ENCODE data around the gene TCP1.
"Not testable (repeated sequence)": the region's sequence is repeated elsewhere in the genome, so short reads cannot be mapped to it uniquely, and the experiment has no call there.

The TCP1 gene

DNA sequence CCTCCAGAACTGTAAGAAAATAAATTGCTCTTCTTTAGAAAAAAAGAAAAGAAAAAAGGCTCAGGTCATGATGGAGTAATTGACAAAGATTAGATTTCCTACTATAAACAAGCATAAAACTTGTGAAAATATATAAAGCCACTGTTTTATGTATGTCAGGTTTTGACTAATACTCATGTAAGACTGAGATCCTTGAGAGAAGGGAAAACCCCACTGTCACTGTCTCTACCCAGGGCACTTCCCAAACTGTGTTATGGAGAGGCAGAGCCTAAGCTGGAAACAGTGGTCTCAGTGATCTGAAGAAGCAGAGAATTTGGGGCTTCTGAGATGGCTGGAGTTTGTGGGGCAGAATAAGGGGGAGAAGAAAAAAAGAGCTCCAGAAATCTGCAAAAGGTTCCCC is 19.9 kb downstream of the TCP1 start:
- DNase-seq = no peak

DNA sequence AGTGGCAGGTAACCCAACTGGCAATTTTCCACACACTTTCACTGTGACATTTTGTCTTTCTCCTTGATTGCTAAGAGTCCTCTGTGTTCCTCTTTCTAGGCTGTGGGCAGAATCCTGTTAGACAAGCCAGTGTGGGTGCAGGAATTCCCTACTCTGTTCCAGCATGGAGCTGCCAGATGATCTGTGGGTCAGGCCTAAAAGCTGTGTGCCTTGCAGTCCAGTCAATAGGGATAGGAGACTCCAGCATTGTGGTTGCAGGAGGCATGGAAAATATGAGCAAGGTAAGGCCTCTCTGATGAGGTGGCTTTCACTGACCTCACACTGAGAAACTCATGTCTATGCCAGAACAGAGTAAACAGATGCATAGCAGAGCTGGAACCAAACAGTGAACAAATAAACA is 22.5 kb downstream of the TCP1 start:
- no peak for DNase-seq

DNA sequence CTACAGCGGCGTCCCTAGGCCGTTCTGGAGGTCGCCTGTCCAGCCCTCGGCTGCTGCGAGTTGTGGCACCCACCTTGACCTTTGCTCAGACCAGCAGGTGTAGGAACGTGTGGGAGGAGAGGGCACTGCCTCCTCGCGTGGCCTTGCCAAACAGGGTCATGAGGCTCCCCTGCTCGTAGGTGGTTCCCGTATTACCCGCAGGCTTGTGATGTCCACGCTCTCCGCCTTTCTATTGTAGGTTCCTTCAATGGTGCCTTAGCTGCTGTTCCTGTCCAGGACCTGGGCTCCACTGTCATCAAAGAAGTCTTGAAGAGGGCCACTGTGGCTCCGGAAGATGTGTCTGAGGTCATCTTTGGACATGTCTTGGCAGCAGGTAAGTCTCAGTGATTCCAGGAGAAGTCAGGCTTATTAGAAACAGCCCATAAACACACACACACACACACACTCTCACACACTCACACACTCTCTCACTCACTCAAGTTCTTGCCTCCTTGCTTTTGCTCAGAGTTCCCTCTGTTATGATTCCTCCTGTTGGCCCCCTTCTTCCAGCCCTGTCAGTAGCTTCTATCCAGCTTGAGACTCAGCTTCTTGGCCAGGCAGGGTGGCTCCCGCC is 26.6 kb downstream of the TCP1 start:
- DNase-seq = no peak

DNA sequence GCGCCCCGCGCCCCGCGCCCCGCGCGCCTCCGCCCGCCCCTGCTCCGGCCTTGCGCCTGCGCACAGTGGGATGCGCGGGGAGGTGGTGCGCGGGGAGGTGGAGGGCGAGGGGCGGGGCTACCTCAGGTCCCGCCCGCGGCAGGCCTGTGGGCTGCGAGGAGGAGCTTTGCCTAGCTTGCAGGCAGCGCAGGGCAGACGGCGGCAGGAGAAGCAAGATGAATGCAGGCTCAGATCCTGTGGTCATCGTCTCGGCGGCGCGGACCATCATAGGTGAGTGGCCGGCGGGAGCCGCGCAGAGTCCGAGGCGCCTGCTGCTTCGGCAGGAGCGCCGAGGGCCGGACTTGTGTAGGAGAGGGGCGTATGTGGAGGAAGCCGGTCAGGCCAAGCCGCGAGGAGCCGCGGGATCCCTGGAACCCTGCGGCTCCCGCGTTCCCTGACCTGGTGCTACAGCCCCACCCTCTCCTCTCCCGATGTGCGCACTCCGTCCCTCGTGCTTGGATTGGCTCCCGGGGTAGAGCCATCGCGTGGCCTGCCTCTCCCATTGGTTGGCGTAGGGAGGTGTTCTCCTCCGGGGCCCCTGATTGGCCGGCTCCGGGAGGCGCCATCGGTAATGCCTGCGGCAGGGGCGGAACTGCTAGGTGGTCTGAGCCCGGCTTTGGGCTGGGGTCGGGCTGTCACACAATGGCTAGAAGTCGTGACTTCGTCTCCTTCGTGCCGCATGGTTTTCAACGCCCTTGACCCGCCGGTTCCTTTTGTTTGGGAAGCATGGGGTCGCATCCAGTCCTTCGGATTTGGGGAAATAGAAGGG is 27.3 kb downstream of the TCP1 start, which contains the start of gene ACAT2:
Gene ACAT2, plus strand, starts transcription at position 173 of the 808 bp plus-strand sequence. Its CDS starts 43 bp downstream, at position 216.
- DNase-seq = peak; percentile 94

DNA sequence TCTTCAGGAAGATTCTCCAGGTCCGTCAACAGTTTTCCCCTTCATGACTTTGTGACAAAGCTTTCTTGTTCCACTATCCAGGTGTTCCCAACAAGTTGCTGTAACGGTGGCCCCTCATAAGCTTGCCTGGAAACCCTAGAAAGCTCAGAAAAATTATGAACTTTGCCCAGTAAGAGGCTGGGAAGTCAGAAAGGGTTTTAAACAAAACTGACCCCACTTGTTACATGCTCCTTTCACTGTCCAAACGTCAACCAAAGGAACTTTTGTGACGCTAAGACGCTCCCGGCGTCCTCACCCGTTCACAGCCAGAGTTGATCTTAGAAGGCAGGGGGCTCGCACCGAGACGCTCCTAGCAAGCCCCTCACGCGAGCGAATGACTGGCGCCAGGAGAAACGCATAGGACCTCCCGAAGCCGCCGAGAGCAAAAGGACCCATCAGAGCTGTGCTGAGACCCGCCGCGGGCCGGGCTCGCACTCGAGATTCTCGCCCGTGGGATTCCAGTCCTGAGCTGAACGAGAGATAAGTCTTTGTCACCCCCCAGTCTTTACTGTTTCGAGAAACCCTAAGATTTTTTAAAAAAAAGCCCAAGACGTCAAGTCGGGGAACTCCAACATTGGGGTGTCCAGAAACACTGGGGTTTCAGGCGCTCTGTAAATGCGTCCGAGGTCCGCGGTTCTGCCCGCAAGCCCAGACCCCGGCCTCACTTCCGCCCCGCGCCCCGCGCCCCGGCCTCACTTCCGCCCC is 28.1 kb downstream of the TCP1 start:
- no peak for DNase-seq

DNA sequence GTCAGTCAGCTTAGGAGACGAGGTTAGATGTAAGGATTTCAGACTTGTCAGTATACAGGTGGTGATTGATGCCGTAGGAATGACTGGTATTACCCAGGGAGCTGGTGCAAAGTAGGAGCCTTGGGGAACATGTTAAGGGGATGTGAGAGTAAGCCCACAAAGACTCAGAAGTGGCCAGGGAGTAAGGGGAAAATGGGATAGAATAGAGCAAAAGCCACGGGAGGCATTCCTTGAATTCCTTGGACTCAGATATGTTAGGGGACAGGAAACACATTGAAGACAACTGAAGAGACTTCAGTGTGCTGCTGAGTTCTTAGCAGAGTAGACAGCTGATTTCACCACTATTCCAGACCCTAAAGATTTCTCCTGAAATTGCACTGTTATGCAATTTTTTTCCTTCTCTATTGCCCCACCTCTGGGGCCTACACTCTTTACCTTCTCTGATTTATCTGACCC is 28.8 kb downstream of the TCP1 start:
- no peak for DNase-seq

DNA sequence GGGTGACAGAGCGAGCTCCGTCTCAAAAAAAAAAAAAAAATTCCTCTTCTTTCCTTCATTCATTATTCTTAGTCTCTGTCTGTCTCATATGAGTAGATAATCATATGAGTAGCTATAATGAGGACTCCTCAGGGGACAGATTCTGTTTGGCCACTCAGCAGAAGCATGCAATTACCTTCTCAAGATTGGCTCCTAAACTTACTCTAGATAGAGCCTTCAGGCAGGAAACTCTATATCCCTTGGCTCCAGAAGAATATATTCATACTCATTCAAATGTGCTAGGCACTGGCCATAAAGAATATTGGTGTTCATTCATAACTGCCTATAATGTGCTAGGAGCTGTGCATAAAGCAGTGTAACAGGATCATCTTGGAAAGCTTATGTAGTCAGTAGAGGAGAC is 29.8 kb downstream of the TCP1 start:
- no peak for DNase-seq

DNA sequence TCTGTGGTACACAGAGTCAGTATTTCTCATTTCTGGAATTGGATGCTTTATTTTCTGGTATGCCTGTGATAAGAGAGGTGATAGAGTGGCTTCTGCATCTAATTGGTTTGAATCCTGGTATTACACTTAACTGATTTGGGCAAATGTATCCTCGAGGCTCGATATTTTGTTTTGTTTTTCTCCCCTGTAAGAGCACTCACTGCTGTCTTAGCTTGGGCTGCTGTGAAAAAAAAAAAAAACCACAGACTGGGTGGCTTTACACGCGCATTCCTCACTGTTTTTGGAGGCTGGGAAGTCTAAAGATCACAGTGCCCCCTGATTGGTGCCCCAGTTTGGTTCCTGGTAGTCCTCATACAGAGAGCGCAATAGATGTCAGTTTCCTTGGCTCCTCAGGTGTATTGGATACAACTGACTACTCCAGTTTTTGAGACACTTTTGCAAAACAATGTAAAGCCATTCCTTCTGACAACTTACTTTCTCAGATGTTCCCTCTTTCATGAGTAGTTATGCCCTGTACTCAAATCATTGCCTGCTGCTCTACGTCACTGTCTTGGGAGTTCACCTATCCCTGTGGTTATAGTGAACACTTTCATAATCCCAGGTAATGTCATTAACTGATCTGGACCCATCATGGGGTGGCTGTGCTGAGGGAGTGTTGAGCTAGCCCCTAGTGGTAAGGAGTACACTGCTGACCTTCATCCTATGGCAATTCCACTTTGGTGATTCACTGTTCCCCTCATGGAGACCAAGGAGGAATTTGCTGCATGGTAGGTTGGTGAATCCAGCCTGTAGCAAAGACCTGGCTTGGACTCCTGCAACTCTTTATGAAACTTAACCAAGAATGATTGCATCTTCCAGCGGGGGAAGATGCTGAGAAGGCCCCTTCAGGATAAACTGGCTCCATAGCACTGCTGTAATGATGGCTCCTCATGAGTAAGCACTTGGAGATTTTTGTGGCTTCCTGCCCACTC is 31.1 kb downstream of the TCP1 start:
- no peak for DNase-seq

DNA sequence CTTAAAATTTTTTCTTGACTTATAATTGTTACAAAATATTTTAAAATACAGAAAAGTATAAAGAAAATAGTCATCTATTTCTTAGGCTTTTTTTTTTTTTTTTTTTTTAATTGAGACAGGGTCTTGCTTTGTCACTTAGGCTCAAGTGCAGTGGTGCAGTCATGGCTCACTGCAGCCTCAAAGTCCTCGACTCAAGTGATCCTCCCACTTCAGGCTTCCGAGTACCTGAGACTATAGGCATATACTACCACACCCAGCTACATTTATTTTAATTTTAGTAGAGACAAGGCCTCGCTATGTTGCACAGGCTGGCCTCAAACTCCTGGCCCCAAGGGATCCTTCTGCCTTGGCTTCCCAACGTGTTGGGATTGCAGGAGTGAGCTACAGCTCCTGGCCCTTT is 32.9 kb downstream of the TCP1 start:
- no peak for DNase-seq

DNA sequence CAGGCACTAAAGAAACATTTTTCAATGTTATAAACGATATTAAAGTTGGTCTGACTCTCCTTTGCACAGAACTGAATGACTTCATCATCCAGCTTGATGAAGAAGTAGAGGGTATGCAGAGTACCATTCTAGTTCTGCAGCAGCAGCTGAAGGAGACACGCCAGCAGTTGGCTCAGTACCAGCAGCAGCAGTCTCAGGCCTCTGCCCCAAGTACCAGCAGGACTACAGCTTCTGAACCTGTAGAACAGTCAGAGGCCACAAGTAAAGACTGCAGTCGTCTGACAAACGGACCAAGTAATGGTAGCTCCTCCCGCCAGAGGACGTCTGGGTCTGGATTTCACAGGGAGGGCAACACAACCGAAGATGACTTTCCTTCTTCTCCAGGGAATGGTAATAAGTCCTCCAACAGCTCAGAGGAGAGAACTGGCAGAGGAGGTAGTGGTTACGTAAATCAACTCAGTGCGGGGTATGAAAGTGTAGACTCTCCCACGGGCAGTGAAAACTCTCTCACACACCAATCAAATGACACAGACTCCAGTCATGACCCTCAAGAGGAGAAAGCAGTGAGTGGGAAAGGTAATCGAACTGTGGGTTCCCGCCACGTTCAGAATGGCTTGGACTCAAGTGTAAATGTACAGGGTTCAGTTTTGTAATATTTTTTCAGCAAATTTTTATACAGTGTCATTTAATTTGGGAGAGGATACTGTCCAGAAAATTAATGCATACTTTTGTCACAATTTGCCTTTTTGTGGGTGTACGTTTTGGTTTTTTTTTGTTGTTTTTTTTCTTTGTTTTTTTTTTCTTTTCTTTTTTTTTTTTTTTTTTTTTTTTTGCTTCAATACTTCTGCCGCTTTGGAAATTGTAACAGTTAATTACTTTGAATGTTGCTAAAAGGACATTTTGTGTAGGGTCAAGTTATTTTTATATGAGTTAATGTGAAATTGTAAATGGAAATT is 34.2 kb downstream of the TCP1 start:
- no peak for DNase-seq

DNA sequence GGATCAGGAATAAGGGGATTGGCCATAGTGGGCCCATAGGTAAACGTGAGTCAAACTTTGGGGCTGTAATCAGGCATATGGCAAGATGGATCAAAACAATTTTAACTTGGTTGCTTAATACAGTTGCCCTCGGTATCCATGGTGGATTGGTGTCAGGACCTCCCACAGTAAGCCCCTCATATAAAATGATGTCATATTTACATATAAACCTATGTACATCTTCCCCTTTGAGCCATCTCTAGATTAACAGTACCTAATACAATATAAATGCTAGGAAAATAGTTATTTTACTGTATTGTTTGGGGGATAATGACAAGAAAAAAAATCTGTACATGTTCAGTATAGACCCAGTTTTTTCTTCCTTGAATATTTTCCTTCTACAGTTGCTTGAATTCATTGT is 35.0 kb downstream of the TCP1 start:
- DNase-seq = no peak

DNA sequence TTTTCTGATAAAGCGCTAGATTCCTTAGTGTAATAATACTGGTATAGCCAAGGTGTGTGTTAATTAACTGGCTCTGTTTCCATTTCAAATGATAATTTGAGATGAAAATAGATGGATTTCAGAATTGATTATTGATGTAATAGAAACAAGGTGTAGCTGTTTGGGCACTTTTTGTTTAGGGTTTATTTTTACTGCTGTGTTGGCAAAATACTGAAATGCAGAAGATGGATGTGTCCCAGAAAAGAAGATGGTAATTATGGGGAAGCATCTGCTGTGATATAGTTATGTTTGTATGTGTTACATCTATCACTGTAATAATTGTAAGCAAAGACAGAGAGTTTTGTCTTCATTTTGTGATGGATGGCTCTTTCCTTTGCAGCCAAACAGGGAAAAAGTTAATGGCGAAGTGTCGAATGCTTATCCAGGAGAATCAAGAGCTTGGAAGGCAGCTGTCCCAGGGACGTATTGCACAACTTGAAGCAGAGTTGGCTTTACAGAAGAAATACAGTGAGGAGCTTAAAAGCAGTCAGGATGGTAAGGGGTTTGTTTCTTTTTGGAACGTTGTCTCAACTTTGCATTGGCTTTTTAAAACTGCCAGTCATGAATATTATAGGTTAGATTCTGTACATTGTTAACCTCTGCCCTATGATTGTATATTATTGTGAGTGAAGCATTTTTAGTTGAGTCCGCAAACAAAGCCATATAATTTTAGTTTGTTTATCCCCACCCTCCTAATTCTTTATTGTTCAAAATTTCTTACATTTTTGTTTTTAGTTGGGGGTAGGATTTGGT is 36.1 kb downstream of the TCP1 start:
- no peak for DNase-seq

DNA sequence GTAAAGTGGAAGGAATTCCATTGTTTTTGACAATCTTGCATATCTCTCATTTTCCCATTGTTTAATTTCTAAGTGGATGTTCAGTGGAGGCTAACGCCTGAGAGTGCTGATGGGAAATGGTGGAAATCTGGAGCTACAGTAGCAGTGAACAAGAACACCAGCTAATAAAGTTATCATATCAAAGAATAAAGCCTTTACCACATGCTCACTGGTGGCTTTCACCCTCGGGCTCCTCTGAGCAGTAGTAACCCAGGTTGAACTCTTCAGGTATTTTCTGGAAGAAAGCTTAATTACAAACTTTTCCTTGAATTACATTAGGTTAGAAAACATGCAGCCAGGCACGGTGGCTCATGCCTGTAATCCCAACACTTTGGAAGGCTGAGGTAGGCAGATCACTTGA is 38.0 kb downstream of the TCP1 start:
- DNase-seq = no peak

DNA sequence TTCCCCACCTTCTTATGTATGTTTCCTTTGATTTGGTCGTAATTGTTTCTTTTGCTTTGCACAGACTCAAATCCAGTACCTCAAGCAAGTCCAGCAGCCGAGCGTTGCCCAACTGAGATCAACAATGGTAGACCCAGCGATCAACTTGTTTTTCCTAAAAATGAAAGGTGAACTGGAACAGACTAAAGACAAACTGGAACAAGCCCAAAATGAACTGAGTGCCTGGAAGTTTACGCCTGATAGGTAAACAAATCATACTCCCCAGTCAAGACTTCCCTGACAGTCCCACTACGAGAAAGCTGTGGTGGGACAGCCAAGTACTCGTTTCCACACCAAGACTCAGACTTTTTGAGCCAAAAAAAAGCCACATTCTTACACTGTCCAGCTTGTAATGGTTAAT is 41.3 kb downstream of the TCP1 start:
- not testable (repeated sequence) for DNase-seq

DNA sequence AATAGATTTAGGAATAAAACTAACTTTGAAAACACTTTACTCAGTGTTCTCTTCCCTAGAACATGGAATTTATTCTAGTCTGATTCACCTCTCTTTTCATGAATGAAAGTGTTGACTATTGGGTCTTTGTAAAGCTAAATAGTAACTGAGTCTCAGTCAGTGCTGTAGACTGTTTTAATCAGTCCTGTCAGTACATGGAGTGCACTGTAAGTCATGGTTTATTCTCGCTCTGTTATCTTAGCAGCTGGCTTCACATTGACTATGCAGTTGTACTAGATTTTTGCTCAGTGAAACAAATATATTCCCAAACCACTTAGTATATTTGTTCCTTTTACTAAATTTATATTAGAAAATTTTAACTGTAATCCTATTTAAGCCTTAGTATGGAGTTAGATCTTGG is 42.6 kb downstream of the TCP1 start:
- DNase-seq = no peak

DNA sequence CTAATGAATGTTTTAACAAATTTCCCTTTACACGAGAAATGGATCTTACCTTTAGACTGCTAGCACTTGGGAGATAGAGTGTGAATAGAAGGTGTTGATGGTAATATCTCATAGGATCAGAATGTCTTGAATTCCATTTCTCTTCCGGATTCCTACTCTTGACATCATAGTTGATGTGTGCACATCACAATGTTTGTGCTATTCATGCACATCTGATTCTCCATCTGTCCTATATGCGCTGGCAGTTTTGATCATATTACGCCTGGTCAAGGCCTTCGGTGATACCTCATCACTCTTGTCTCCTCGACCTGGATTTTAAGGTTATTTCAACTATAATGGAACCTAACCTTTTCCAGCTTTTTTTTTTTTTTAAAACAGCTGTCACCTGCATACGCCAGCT is 44.3 kb downstream of the TCP1 start:
- DNase-seq = no peak

DNA sequence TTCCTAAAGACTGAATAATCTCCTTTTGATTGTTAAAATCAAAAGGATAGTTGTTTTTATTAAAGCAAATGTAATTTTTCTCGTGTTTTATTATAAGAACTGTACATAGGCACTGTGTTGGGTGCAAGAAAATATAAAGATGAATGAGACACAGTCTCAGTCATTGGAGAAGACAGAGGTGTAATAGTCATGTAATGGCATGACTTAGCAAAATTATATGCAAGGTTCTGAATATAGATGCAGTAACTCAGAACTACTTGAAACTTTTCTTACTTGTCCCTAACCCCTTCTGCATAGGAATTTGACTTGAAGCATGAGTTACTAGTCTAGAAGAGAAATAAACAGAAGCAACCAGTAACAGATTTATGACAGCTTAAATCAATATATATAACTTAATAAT is 47.2 kb downstream of the TCP1 start:
- no peak for DNase-seq

DNA sequence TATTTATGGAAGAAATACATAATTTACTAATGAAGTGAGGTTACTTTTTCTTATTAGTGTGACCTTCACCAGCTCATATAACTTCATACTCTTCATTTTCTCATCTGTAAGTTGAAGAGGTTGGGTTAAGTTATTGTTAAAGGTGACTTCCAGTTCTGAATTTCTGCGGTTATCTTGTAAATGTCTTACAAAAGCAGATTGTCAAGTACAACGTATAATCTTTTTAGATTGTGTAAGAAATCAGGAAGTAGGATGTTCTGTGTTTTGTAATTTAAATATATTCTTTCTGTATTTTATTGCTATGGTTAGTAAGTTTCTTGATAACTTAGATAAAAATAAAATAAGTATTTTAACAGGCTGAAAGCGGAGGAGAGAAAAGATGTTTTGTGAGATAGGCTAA is 50.1 kb downstream of the TCP1 start:
- DNase-seq = no peak

DNA sequence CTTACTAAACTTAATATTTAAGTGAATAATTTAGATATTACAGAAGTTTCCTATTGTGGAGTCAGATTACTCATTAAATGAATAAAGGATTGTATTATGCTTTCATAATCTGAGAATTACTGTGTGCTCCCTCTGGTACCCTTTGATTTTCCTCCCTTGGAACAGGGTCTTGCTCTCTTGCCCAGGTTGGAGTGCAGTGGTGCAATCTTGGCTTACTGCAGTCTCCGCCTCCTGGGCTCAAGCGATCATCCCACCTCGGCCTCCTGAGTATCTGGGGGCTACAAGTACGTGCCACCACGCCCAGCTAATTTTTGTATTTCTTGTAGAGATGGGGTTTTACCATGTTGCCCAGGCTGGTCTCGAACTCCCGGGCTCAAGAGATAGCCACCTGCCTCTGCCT is 52.5 kb downstream of the TCP1 start:
- no peak for DNase-seq

DNA sequence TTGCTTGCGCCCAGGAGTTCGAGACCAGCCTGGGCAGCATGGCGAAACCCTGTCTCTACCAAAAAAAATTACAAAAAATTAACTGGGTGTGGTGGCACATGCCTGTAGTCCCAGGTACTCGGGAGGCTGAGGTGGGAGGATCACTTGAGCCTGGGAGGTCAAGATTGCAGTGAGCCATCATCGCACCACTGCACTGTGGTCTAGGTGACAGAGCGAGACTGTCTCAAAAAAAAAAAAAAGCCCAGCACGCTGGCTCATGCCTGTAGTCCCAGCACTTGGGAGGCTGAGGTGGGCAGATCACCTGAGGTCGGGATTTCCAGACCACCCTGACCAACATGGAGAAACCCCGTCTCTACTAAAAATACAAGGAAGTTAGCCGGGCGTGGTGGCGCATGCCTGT is 56.0 kb downstream of the TCP1 start:
- not testable (repeated sequence) for DNase-seq

DNA sequence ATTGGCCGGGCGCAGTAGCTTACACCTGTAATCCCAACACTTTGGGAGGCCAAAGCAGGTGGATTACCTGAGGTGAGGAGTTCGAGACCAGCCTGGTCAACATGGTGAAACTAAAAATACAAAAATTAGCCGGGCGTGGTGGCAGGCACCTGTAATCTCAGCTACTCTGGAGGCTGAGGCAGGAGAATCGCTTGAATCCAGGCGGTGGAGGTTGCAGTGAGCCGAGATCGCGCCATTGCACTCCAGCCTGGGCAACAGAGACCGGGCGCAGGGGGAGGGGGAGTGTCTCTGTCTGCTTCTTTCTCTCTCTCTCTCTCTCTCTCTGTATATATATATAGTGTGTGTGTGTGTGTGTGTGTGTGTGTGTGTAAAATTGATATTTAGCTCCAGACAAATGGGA is 56.9 kb downstream of the TCP1 start:
- DNase-seq = not testable (repeated sequence)
